B cell (primary cell): ENCODE results near the gene ANKRD42.

Source experiments
- EZH2 ChIP-seq: IDR thresholded peaks from 2 replicates; pipeline ENCODE4 v1.6.1; 2012; ENCODE audit warnings: borderline replicate concordance, low read depth, mild to moderate bottlenecking, moderate library complexity, low read length; ENCODE audit not compliant: insufficient read depth, poor library complexity, severe bottlenecking
- TF ChIP-seq, protein P1 (sequence below): fragments of 200-600 bp; IDR thresholded peaks from one replicate; pipeline ENCODE4 v1.8.0; 2022; ENCODE audit warnings: antibody characterized with exemption, mild to moderate bottlenecking

DNA sequence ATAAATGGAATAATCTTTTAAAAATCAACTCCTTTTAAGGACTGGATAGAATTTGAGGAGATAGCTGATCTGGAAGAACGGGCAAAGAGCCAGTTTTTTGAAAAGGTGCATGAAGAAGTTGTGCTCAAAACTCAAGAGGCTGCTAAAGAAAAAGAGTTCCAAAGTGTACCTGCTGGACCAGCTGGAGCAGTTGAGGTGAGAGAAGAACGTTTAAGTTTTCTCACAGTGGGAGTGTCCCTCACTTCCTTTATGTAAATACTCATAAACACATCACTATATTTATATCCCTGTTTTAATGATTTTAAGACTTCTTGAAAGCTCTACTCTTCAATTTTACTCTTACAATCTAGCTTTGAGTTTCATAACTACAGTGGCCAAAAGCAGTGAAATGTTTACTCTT lies 11.7 kb upstream of the ANKRD42 start:
- TF ChIP-seq, protein P1, sequence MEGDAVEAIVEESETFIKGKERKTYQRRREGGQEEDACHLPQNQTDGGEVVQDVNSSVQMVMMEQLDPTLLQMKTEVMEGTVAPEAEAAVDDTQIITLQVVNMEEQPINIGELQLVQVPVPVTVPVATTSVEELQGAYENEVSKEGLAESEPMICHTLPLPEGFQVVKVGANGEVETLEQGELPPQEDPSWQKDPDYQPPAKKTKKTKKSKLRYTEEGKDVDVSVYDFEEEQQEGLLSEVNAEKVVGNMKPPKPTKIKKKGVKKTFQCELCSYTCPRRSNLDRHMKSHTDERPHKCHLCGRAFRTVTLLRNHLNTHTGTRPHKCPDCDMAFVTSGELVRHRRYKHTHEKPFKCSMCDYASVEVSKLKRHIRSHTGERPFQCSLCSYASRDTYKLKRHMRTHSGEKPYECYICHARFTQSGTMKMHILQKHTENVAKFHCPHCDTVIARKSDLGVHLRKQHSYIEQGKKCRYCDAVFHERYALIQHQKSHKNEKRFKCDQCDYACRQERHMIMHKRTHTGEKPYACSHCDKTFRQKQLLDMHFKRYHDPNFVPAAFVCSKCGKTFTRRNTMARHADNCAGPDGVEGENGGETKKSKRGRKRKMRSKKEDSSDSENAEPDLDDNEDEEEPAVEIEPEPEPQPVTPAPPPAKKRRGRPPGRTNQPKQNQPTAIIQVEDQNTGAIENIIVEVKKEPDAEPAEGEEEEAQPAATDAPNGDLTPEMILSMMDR = no peak
- TF ChIP-seq EZH2 = no peak
